Measurements from ENCODE around the gene PODXL2.

- no peak for TF ChIP-seq CEBPB (IDR thresholded peaks at IDR 0.05; ENCODE audit: low read depth)
- TF ChIP-seq POLR2A (IDR thresholded peaks at IDR 0.05; ENCODE audit: borderline replicate concordance, extremely low read depth, insufficient read depth, insufficient read length) = no peak
- TF ChIP-seq, protein P1, sequence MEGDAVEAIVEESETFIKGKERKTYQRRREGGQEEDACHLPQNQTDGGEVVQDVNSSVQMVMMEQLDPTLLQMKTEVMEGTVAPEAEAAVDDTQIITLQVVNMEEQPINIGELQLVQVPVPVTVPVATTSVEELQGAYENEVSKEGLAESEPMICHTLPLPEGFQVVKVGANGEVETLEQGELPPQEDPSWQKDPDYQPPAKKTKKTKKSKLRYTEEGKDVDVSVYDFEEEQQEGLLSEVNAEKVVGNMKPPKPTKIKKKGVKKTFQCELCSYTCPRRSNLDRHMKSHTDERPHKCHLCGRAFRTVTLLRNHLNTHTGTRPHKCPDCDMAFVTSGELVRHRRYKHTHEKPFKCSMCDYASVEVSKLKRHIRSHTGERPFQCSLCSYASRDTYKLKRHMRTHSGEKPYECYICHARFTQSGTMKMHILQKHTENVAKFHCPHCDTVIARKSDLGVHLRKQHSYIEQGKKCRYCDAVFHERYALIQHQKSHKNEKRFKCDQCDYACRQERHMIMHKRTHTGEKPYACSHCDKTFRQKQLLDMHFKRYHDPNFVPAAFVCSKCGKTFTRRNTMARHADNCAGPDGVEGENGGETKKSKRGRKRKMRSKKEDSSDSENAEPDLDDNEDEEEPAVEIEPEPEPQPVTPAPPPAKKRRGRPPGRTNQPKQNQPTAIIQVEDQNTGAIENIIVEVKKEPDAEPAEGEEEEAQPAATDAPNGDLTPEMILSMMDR (IDR thresholded peaks at IDR 0.05 in 2 of 3, conservative IDR thresholded peaks at IDR 0.05 in 1 of 3; ENCODE audit: borderline replicate concordance in 1 of 3, insufficient read depth in 1 of 3, low read depth in 2 of 3, low read length in 2 of 3) = no peak
- no peak for TF ChIP-seq EZH2phosphoT487 (IDR thresholded peaks at IDR 0.05; ENCODE audit: borderline replicate concordance)
- TF ChIP-seq ZBTB33 (IDR thresholded peaks at IDR 0.05; ENCODE audit: extremely low read depth, insufficient replicate concordance, low read length) = no peak
- TF ChIP-seq TCF7L2 (IDR thresholded peaks at IDR 0.05; ENCODE audit: borderline replicate concordance, extremely low read depth, insufficient read depth, insufficient read length) = no peak
- no peak for TF ChIP-seq ZFX (IDR thresholded peaks at IDR 0.05)
- TF ChIP-seq SRF (IDR thresholded peaks at IDR 0.05; ENCODE audit: low read depth) = no peak
- TF ChIP-seq YY1 (IDR thresholded peaks at IDR 0.05; ENCODE audit: extremely low read depth, insufficient replicate concordance, low read depth, low read length) = no peak
- TF ChIP-seq, protein P2, sequence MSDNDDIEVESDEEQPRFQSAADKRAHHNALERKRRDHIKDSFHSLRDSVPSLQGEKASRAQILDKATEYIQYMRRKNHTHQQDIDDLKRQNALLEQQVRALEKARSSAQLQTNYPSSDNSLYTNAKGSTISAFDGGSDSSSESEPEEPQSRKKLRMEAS (IDR thresholded peaks at IDR 0.05) = no peak
- TF ChIP-seq RAD21 (IDR thresholded peaks at IDR 0.05; ENCODE audit: low read depth) = no peak
- no peak for TF ChIP-seq SIN3A (IDR thresholded peaks at IDR 0.05; ENCODE audit: low read depth)
- TF ChIP-seq, protein P3, sequence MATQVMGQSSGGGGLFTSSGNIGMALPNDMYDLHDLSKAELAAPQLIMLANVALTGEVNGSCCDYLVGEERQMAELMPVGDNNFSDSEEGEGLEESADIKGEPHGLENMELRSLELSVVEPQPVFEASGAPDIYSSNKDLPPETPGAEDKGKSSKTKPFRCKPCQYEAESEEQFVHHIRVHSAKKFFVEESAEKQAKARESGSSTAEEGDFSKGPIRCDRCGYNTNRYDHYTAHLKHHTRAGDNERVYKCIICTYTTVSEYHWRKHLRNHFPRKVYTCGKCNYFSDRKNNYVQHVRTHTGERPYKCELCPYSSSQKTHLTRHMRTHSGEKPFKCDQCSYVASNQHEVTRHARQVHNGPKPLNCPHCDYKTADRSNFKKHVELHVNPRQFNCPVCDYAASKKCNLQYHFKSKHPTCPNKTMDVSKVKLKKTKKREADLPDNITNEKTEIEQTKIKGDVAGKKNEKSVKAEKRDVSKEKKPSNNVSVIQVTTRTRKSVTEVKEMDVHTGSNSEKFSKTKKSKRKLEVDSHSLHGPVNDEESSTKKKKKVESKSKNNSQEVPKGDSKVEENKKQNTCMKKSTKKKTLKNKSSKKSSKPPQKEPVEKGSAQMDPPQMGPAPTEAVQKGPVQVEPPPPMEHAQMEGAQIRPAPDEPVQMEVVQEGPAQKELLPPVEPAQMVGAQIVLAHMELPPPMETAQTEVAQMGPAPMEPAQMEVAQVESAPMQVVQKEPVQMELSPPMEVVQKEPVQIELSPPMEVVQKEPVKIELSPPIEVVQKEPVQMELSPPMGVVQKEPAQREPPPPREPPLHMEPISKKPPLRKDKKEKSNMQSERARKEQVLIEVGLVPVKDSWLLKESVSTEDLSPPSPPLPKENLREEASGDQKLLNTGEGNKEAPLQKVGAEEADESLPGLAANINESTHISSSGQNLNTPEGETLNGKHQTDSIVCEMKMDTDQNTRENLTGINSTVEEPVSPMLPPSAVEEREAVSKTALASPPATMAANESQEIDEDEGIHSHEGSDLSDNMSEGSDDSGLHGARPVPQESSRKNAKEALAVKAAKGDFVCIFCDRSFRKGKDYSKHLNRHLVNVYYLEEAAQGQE (IDR thresholded peaks at IDR 0.05; ENCODE audit: low read depth) = no peak
- no peak for TF ChIP-seq EZH2 (IDR thresholded peaks at IDR 0.05)
Observed at GRCh38 chr3:127606981-127607595, 21.9 kb upstream of the PODXL2 start.
